Measurements from ENCODE around the gene ZFR.
"Not testable (repeated sequence)": the region's sequence is repeated elsewhere in the genome, so short reads cannot be mapped to it uniquely, and the experiment has no call there.

The ZFR gene

GRCh38 chr5:32436553-32437242, 7.8 kb downstream of the ZFR start:
- no peaks in the 10 kb centered on the region for H3K36me3 ChIP-seq (ENCODE audit: control insufficient read depth, insufficient read depth, low read length)
- no CpG with 5 or more reads among the region's 4 CpGs for WGBS (ENCODE audit: insufficient coverage, insufficient read length)
- DNase-seq (ENCODE audit: low read depth, low spot score) = no peak
- no peaks in the 10 kb centered on the region for H3K27me3 ChIP-seq (ENCODE audit: control insufficient read depth, insufficient read depth, low read length)
- H3K4me3 ChIP-seq (ENCODE audit: low read length) = no peak overlapping the region
- H3K4me1 ChIP-seq (ENCODE audit: control insufficient read depth, insufficient read depth, low read length) = no peaks in the 10 kb centered on the region
- no peak overlapping the region for H3K27ac ChIP-seq (ENCODE audit: low read length)
- H3K9me3 ChIP-seq (ENCODE audit: control insufficient read depth, insufficient read depth, low read length) = no peaks in the 10 kb centered on the region

- no peaks in the 10 kb centered on the region for H3K4me1 ChIP-seq (ENCODE audit: control insufficient read depth, insufficient read depth, low read length)
- no peaks in the 10 kb centered on the region for H3K9me3 ChIP-seq (ENCODE audit: control insufficient read depth, insufficient read depth, low read length)
- WGBS (ENCODE audit: insufficient coverage, insufficient read length) = no CpG with 5 or more reads among the region's 3 CpGs
- H3K27me3 ChIP-seq (ENCODE audit: control insufficient read depth, insufficient read depth, low read length) = no peaks in the 10 kb centered on the region
- no peak for DNase-seq (ENCODE audit: low read depth, low spot score)
- no peak overlapping the region for H3K27ac ChIP-seq (ENCODE audit: low read length)
- no peak overlapping the region for H3K4me3 ChIP-seq (ENCODE audit: low read length)
- no peaks in the 10 kb centered on the region for H3K36me3 ChIP-seq (ENCODE audit: control insufficient read depth, insufficient read depth, low read length)
Measured at GRCh38 chr5:32435383-32435782, 9.2 kb downstream of the ZFR start.

GRCh38 chr5:32434221-32434620, 10.3 kb downstream of the ZFR start:
- H3K4me1 ChIP-seq (ENCODE audit: control insufficient read depth, insufficient read depth, low read length) = no peaks in the 10 kb centered on the region
- no CpG with 5 or more reads among the region's 1 CpG for WGBS (ENCODE audit: insufficient coverage, insufficient read length)
- no peak overlapping the region for H3K27ac ChIP-seq (ENCODE audit: low read length)
- no peaks in the 10 kb centered on the region for H3K9me3 ChIP-seq (ENCODE audit: control insufficient read depth, insufficient read depth, low read length)
- DNase-seq (ENCODE audit: low read depth, low spot score) = no peak
- H3K4me3 ChIP-seq (ENCODE audit: low read length) = no peak overlapping the region
- H3K36me3 ChIP-seq (ENCODE audit: control insufficient read depth, insufficient read depth, low read length) = no peaks in the 10 kb centered on the region
- H3K27me3 ChIP-seq (ENCODE audit: control insufficient read depth, insufficient read depth, low read length) = no peaks in the 10 kb centered on the region

GRCh38 chr5:32432633-32433032, 11.9 kb downstream of the ZFR start:
- Histone ChIP-seq H3K4me1 (ENCODE audit: control insufficient read depth, insufficient read depth, low read length) (no peaks in the 10 kb centered on the region), H3K36me3 (ENCODE audit: control insufficient read depth, insufficient read depth, low read length) (no peaks in the 10 kb centered on the region), H3K27ac (ENCODE audit: low read length) (no peak overlapping the region), H3K9me3 (ENCODE audit: control insufficient read depth, insufficient read depth, low read length) (no peaks in the 10 kb centered on the region), H3K27me3 (ENCODE audit: control insufficient read depth, insufficient read depth, low read length) (no peaks in the 10 kb centered on the region), H3K4me3 (ENCODE audit: low read length) (no peak overlapping the region)
- no CpG with 5 or more reads among the region's 3 CpGs for WGBS (ENCODE audit: insufficient coverage, insufficient read length)
- no peak for DNase-seq (ENCODE audit: low read depth, low spot score)

- DNase-seq (ENCODE audit: low read depth, low spot score); H3K4me3 ChIP-seq (ENCODE audit: low read length); H3K36me3 ChIP-seq (ENCODE audit: control insufficient read depth, insufficient read depth, low read length); H3K27me3 ChIP-seq (ENCODE audit: control insufficient read depth, insufficient read depth, low read length); H3K4me1 ChIP-seq (ENCODE audit: control insufficient read depth, insufficient read depth, low read length); H3K27ac ChIP-seq (ENCODE audit: low read length); H3K9me3 ChIP-seq (ENCODE audit: control insufficient read depth, insufficient read depth, low read length): not testable (repeated sequence)
- no CpG with 5 or more reads among the region's 4 CpGs for WGBS (ENCODE audit: insufficient coverage, insufficient read length)
Measured at GRCh38 chr5:32430825-32431224, 13.7 kb downstream of the ZFR start.

GRCh38 chr5:32428426-32428825, 16.1 kb downstream of the ZFR start:
- Histone ChIP-seq H3K4me3 (ENCODE audit: low read length) (no peak overlapping the region), H3K9me3 (ENCODE audit: control insufficient read depth, insufficient read depth, low read length) (no peaks in the 10 kb centered on the region; the same call in 1 of the 2 replicates), H3K4me1 (ENCODE audit: control insufficient read depth, insufficient read depth, low read length) (no peaks in the 10 kb centered on the region; the same call in 1 of the 2 replicates), H3K36me3 (ENCODE audit: control insufficient read depth, insufficient read depth, low read length) (no peaks in the 10 kb centered on the region), H3K27ac (ENCODE audit: low read length) (no peak overlapping the region), H3K27me3 (ENCODE audit: control insufficient read depth, insufficient read depth, low read length) (no peaks in the 10 kb centered on the region)
- WGBS (ENCODE audit: insufficient coverage, insufficient read length) = no CpG with 5 or more reads among the region's 4 CpGs
- no peak for DNase-seq (ENCODE audit: low read depth, low spot score)

- no peak for DNase-seq (ENCODE audit: low read depth, low spot score)
- Histone ChIP-seq H3K36me3 (ENCODE audit: control insufficient read depth, insufficient read depth, low read length) (no peaks in the 10 kb centered on the region), H3K9me3 (ENCODE audit: control insufficient read depth, insufficient read depth, low read length) (no peaks in the 10 kb centered on the region; the same call in 1 of the 2 replicates), H3K4me1 (ENCODE audit: control insufficient read depth, insufficient read depth, low read length) (no peaks in the 10 kb centered on the region; the same call in 1 of the 2 replicates), H3K4me3 (ENCODE audit: low read length) (no peak overlapping the region), H3K27me3 (ENCODE audit: control insufficient read depth, insufficient read depth, low read length) (no peaks in the 10 kb centered on the region), H3K27ac (ENCODE audit: low read length) (no peak overlapping the region)
- WGBS (ENCODE audit: insufficient coverage, insufficient read length) = no CpG with 5 or more reads among the region's 7 CpGs
Measured at GRCh38 chr5:32426440-32427151, 17.9 kb downstream of the ZFR start.

- DNase-seq (ENCODE audit: low read depth, low spot score) = no peak
- Histone ChIP-seq H3K27me3 (ENCODE audit: control insufficient read depth, insufficient read depth, low read length) (no peaks in the 10 kb centered on the region), H3K27ac (ENCODE audit: low read length) (no peak overlapping the region), H3K36me3 (ENCODE audit: control insufficient read depth, insufficient read depth, low read length) (0 out of 2 replicates have a peak, but pooled peaks cover 2% of the 10 kb centered on the region), H3K4me1 (ENCODE audit: control insufficient read depth, insufficient read depth, low read length) (no peaks in the 10 kb centered on the region; the same call in 1 of the 2 replicates), H3K4me3 (ENCODE audit: low read length) (no peak overlapping the region), H3K9me3 (ENCODE audit: control insufficient read depth, insufficient read depth, low read length) (no peaks in the 10 kb centered on the region; the same call in 1 of the 2 replicates)
- no CpG with 5 or more reads among the region's 4 CpGs for WGBS (ENCODE audit: insufficient coverage, insufficient read length)
Measured at GRCh38 chr5:32422697-32423096, 21.8 kb downstream of the ZFR start.

- no peak for DNase-seq (ENCODE audit: low read depth, low spot score)
- Histone ChIP-seq H3K36me3 (ENCODE audit: control insufficient read depth, insufficient read depth, low read length) (peaks cover 4% of the 10 kb centered on the region; the same call in 1 of the 2 replicates), H3K4me1 (ENCODE audit: control insufficient read depth, insufficient read depth, low read length) (no peaks in the 10 kb centered on the region), H3K9me3 (ENCODE audit: control insufficient read depth, insufficient read depth, low read length) (no peaks in the 10 kb centered on the region), H3K4me3 (ENCODE audit: low read length) (no peak overlapping the region), H3K27ac (ENCODE audit: low read length) (no peak overlapping the region), H3K27me3 (ENCODE audit: control insufficient read depth, insufficient read depth, low read length) (no peaks in the 10 kb centered on the region)
Measured at GRCh38 chr5:32421075-32421474, 23.5 kb downstream of the ZFR start.

GRCh38 chr5:32420506-32420905, 24.0 kb downstream of the ZFR start:
- H3K36me3 ChIP-seq (ENCODE audit: control insufficient read depth, insufficient read depth, low read length) = peaks cover 4% of the 10 kb centered on the region; the same call in 1 of the 2 replicates
- DNase-seq (ENCODE audit: low read depth, low spot score) = no peak
- H3K4me1 ChIP-seq (ENCODE audit: control insufficient read depth, insufficient read depth, low read length) = no peaks in the 10 kb centered on the region

More at GRCh38 chr5:32420506-32420905, 24.0 kb downstream of the ZFR start:
- H3K9me3 ChIP-seq (ENCODE audit: control insufficient read depth, insufficient read depth, low read length) = no peaks in the 10 kb centered on the region
- WGBS (ENCODE audit: insufficient coverage, insufficient read length) = no CpG with 5 or more reads among the region's 1 CpG
- no peaks in the 10 kb centered on the region for H3K27me3 ChIP-seq (ENCODE audit: control insufficient read depth, insufficient read depth, low read length)
- H3K4me3 ChIP-seq (ENCODE audit: low read length) = no peak overlapping the region
- H3K27ac ChIP-seq (ENCODE audit: low read length) = no peak overlapping the region
